HG02642 (cell line): Measurements from ENCODE around the gene NFATC4.
"Not testable (repeated sequence)": the region's sequence is repeated elsewhere in the genome, so short reads cannot be mapped to it uniquely, and the experiment has no call there.

ENCODE experiments used
- ATAC-seq: cut with Tn5 transposase; IDR thresholded peaks from one replicate; pipeline ENCODE4 v1.9.1; 2021; ENCODE audit warnings: mild to moderate bottlenecking; ENCODE audit not compliant: unreplicated experiment, poor library complexity

The NFATC4 gene

DNA sequence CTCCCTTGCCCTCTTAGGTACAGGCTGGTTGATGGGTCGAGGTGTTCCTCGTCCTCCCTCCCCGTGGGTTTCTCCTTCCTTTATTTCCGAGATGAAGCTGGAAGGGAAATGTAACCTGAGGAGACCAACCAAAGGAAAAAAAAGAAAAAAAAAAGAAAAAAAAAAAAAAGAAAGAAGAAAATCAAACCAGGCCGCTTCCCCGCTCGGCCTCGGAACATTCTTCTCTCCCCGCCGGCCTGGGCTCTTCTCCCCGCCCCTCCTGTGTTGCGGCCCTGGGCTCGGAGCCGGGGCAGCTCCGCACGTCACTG lies 1.6 kb upstream of the NFATC4 start:
- no peak for ATAC-seq

DNA sequence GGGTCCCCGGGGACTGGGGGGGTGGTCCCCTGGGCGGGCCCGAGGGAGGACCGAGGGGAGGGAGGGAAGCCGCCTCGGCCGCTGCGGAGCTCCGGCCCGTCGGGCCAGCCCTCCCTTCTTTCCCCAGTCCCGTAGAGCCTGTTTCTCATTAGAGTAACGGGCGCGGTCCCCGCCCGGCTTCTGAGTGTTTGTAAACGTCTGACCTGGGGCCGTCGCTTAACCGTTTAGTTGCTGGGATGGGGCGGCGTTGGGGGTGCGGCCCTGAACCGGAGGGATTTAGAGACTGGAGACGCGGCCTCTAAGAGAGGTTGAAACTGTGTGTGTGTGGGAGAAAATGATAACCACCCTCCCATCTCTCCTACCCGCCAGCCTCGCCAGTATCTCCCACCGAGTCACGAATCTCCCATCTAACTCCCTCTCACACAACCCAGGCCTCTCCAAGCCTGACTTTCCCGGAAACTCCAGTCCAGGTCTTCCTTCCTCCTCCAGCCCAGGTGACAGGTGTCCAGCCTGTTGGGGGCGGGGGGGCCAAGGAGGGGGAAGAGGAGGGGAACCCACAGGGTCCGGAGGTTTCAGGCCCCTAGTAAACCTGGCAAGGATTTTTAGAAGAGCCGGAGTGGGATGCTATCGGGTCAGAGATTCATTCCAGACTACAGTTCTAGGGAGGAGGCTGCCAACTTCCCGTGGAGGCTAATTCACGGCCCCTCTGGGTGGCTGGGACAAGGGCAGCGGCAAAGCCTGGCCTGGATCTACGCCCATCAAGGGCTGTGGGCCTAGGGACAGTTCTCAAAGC lies 1.1 kb upstream of the NFATC4 start:
- peak; percentile 65 for ATAC-seq

DNA sequence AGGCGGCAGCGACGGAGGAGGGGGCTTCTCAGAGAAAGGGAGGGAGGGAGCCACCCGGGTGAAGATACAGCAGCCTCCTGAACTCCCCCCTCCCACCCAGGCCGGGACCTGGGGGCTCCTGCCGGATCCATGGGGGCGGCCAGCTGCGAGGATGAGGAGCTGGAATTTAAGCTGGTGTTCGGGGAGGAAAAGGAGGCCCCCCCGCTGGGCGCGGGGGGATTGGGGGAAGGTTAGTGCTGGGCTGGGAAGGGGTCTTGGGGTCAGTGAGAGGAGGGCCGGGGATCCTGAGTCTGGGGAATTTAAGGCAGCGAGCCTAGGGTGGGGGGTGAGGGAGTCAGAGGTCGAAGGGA lies 203 bp downstream of the NFATC4 start:
- ATAC-seq, result no peak

GRCh38 chr14:24368562-24369252 lies 723 bp downstream of the NFATC4 start:
- no peak for ATAC-seq

- ATAC-seq, result no peak
Observed at GRCh38 chr14:24369463-24369862, 1.5 kb downstream of the NFATC4 start.

DNA sequence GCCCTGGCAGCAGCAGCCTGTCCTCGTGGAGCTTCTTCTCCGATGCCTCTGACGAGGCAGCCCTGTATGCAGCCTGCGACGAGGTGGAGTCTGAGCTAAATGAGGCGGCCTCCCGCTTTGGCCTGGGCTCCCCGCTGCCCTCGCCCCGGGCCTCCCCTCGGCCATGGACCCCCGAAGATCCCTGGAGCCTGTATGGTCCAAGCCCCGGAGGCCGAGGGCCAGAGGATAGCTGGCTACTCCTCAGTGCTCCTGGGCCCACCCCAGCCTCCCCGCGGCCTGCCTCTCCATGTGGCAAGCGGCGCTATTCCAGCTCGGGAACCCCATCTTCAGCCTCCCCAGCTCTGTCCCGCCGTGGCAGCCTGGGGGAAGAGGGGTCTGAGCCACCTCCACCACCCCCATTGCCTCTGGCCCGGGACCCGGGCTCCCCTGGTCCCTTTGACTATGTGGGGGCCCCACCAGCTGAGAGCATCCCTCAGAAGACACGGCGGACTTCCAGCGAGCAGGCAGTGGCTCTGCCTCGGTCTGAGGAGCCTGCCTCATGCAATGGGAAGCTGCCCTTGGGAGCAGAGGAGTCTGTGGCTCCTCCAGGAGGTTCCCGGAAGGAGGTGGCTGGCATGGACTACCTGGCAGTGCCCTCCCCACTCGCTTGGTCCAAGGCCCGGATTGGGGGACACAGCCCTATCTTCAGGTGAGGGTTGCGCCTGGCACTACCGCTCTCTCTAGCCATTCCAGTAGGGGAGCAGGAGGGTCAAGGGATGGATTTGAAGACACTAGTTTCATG lies 2.1 kb downstream of the NFATC4 start:
- no peak for ATAC-seq

GRCh38 chr14:24370748-24371147 lies 2.8 kb downstream of the NFATC4 start:
- ATAC-seq, result no peak

DNA sequence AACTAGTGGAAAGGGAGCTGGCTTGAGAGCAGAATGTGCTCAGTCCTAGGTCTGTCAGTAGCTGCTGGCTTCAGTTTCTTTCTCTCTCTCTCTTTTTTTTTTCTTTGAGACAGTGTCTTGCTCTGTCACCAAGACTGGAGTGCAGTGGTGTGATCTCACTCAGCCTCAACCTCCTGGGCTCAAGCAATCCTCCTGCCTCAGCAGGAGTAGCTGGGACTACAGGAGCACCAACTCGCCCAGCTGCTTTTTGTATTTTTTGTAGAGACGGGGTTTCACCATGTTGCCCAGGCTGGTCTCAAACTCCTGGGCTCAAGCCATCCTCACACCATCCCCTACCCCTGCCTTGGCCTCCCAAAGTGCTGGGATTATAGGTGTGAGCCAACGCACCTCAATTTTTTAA lies 3.6 kb downstream of the NFATC4 start:
- not testable (repeated sequence) for ATAC-seq

GRCh38 chr14:24372701-24373416 lies 4.9 kb downstream of the NFATC4 start:
- no peak for ATAC-seq

- no peak for ATAC-seq
Observed at GRCh38 chr14:24376448-24377070, 8.6 kb downstream of the NFATC4 start.

DNA sequence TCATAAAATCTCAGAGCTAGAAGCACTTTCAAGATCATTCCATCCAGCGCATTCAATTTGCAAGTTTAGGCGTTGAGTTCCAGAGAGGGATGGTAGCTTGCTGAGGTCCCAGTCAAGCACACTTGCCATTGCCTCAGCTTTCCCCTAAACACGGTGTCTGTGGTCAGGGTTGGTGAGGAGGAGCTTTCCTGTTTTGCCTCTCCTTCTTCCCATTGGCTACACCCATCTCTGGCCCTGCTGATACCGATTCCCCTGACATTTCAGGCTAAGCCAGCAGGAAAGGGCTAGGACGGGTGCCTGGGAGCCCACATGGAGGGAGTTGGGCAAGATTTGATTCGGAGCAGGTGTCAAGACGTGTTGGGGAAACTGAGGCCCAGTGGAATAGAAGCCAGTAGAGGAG lies 9.1 kb downstream of the NFATC4 start:
- ATAC-seq, result no peak

DNA sequence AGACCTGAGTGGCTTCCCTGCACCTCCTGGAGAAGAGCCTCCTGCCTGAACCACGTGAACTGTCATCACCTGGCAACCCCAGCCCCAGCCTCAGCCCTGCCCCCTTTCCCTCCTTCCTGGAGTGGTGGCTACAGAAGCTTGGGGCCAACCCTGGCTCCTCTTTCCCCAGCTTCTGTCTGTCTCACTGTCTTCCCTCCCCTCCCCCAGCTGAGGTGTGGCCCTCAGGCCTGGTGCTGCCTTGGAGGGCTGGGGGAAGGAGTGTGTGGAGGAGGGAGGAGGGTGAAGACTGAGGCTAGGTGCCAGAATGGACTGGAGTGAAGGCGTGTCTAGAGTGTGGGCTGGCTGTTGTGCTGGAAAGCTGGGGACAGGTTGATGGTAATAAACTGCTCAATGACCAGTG lies 9.7 kb downstream of the NFATC4 start:
- ATAC-seq, result no peak

GRCh38 chr14:24378327-24378726 lies 10.3 kb downstream of the NFATC4 start:
- ATAC-seq, result no peak

DNA sequence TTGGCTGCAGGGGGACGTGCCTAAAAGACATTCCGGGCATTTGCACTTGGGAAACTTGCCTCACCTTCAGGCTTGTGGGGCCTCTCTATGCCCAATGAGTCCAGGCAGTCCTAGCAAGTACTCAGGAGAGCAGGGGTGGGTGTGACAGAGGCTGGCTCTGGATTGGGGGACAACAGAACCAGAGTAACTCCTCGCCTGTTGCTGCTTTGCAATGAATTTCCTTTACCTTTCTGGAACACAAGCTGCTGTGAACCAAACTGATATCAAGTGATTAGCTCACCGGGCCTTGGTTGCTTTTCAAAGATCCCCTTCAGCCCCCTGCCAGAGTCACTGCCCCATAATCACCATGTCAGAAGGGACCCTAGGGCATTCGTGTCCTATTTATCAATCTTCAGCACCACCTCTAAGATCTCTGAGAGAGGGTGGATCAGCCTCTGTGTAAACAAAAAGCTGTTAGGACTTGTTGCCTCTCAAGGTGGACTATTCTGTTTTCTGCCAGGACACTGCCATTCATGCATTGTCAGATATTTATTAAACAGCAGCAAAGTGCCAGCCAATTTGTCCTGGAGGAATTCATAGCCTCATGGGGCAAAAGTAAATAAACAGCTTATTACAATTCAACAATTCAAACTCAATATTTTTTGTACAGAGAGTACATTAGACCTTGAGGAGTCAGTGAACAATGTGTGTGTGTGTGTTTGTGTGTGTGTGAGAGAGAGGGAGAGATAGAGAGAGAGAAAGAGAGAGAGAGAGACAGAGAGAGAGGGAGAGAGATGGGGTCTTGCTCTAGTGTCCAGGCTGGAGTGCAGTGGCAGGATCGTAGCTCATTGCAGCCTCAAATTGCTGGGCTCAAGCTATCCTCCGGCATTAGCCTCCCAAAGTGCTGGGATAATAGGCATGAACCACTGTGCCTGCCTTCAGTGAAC lies 11.3 kb downstream of the NFATC4 start:
- no peak for ATAC-seq

- ATAC-seq, result no peak
Observed at GRCh38 chr14:24379907-24380730, 12.1 kb downstream of the NFATC4 start.

DNA sequence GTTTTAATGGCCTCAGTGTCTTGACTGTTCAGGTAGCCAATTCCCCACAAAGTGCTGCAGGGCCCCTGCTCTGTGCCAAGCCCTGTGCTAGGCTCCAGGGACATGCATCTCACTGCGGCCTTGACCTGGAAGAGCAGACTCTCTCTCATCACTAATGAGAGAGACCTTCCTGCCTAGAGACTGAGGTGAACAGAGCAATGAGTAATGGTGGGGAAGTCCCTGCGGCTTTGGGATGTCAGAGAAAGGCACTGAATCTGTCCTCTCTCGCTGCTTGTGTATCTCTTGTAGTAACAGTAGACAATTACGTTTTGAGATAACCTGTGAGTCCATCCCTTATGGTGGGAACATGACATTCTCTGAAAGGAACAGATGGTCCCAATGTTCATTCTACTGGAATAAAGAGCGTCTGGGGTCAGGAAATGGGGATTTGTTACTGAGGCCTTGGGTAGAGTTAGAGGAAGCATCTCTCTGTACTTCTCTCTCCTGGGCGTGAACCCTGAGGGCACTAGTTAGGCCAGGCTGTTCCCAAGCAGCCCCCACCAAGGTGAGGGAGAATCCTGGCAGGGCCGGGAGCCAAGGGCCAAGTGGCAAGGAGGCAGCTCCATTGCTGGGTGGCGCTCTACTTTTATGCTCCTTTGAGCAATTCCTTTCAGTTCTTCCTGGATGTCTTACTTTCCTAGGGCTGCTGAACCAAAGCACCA lies 13.5 kb downstream of the NFATC4 start:
- no peak for ATAC-seq

DNA sequence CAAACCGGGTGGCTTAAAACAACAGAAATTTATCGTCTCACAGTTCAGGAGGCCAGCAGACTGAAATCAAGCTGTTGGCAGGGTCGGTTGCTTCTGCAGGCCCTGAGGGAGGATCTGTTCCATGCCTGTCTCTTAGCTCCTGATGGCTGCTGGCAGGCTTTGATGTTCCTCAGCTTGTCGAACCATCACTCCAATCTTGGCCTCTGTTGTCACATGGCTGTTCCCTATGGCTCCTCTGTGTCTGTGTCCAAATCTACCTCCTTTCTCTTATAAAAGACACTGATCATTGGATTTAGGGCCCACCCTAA lies 14.0 kb downstream of the NFATC4 start:
- no peak for ATAC-seq

GRCh38 chr14:24384169-24384568 lies 16.2 kb downstream of the NFATC4 start:
- ATAC-seq, result no peak
